GM10266 (cell line): Measurements from ENCODE around the gene KIF18A.
"Not testable (repeated sequence)": the region's sequence is repeated elsewhere in the genome, so short reads cannot be mapped to it uniquely, and the experiment has no call there.

Experiments used
- DNase-seq: peaks from one replicate; pipeline ENCODE4 v3.0.0; 2012; ENCODE audit errors: extremely low spot score
- CTCF ChIP-seq: IDR thresholded peaks from 2 replicates; pipeline ENCODE4 v1.5.1; 2012; ENCODE audit warnings: mild to moderate bottlenecking, low read depth; ENCODE audit not compliant: control insufficient read depth, insufficient read depth; ENCODE audit errors: missing control alignments

Gene KIF18A

DNA sequence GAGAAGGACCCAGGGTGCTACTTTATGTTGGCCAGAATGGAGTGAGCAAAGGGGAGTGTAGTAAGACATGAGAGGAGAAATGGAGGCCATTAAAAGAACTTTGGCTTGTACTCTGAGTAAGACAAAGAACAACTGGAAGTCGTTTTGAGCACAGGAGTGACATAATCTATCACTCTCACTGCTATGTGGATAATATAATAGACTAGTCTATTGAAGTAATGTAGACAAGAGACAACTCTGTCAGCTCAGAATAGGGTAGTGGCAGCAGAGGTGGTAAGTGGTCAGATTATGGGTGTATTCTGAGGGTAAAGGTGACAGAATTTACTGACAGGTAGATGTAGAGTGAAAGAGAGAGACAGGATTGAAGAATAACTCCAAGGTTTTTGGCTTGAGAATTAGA lies 8.2 kb downstream of the KIF18A start:
- no peak for TF ChIP-seq CTCF
- DNase-seq = no peak

DNA sequence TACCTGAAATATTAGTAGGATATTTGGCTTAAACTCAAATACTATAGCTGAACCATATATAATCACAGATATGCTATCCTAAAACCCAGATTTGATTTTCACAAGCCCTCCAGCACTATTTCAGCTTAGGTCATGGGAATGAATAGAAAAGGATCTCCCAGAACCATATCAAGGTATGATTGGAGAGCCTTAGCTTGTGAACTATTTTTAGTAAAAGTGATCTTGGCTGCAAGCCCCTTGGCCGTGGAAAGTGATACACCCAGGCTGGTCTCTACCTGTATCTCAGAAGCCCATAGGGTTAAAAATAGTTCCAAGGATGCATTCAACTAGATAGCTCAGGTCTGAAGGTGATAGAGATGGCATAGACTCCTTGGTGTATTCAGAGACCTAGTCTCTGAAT lies 9.7 kb downstream of the KIF18A start:
- TF ChIP-seq CTCF = no peak
- no peak for DNase-seq

- TF ChIP-seq CTCF = no peak
- no peak for DNase-seq
These were observed 15.2 kb downstream of the KIF18A start for GRCh38 chr11:28092786-28093185.

- TF ChIP-seq CTCF = no peak
- no peak for DNase-seq
These were observed 17.8 kb downstream of the KIF18A start for GRCh38 chr11:28090052-28090749.

GRCh38 chr11:28089378-28089777 lies 18.6 kb downstream of the KIF18A start:
- TF ChIP-seq CTCF = no peak
- no peak for DNase-seq

DNA sequence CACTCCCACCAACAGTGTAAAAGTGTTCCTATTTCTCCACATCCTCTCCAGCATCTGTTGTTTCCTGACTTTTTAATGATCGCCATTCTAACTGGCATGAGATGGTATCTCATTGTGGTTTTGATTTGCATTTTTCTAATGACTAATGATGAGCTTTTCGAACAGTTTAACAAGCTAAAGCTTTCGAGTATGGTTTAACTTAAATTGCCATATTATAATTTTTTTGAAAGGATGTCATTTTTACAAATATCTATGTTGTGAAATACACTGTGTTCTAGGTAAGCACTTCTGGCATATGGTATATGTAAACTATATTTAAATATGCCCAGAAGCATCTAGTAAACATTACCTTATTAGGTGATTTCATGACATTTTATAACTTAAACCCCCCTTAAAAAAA lies 20.3 kb downstream of the KIF18A start:
- DNase-seq = not testable (repeated sequence)

DNA sequence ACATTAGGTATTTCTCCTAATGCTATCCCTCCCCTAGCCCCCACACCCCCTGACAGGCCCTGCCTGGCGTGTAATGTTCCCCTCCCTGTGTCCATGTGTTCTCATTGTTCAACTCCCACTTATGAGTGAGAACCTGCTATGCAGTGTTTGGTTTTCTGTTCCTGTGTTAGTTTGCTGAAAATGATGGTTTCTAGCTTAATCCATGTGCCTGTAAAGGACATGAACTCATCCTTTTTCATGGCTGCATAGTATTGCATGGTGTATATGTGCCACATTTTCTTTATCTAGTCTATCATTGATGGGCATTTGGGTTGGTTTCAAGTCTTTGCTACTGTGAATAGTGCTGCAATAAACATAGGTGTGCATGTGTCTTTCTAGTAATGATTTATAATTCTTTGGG lies 20.8 kb downstream of the KIF18A start:
- not testable (repeated sequence) for DNase-seq

GRCh38 chr11:28086569-28086968 lies 21.4 kb downstream of the KIF18A start:
- DNase-seq = no peak
- no peak for TF ChIP-seq CTCF
